GM23248 (cell line): Measurements from ENCODE around the gene FSTL4. TPM values are rescaled to one million over a fixed set of nuclear protein-coding genes. Genes with fewer than 3 reads are reported as not detected.

Experiments used
- DNase-seq: peaks from one replicate; pipeline ENCODE4 v3.0.0-alpha.2; 2015
- H2AFZ ChIP-seq: fragments of 200-600 bp; sonication (generic); 2 replicates; pipeline ENCODE4 v1.6.1; 2016; ENCODE audit warnings: antibody characterized with exemption
- H3F3A ChIP-seq: fragments of 200-600 bp; sonication (generic); 2 replicates; pipeline ENCODE4 v1.6.1; 2016; ENCODE audit warnings: mild to moderate bottlenecking, antibody characterized with exemption, mixed run types; ENCODE audit not compliant: insufficient read depth
- H3K27ac ChIP-seq: fragments of 200-600 bp; sonication (generic); 2 replicates; pipeline ENCODE4 v1.5.1; 2016; ENCODE audit warnings: mild to moderate bottlenecking
- H3K27me3 ChIP-seq: fragments of 200-600 bp; sonication (generic); replicated peaks from 2 replicates; pipeline ENCODE4 v1.6.1; 2016; ENCODE audit warnings: mild to moderate bottlenecking; ENCODE audit not compliant: insufficient read depth
- H3K36me3 ChIP-seq: fragments of 200-600 bp; sonication (generic); 2 replicates; pipeline ENCODE4 v1.6.1; 2016; ENCODE audit warnings: low read depth, mild to moderate bottlenecking
- H3K4me1 ChIP-seq: fragments of 200-600 bp; sonication (generic); 2 replicates; pipeline ENCODE4 v1.6.1; 2016; ENCODE audit warnings: mild to moderate bottlenecking; ENCODE audit not compliant: insufficient read depth
- H3K4me2 ChIP-seq: fragments of 200-600 bp; sonication (generic); one replicate; pipeline ENCODE4 v1.6.1; 2016; ENCODE audit warnings: mild to moderate bottlenecking; ENCODE audit not compliant: unreplicated experiment
- H3K4me3 ChIP-seq: fragments of 200-600 bp; sonication (generic); 2 replicates; pipeline ENCODE4 v1.5.1; 2016; ENCODE audit warnings: mild to moderate bottlenecking
- H3K79me2 ChIP-seq: fragments of 200-600 bp; sonication (generic); 2 replicates; pipeline ENCODE4 v1.6.1; 2016; ENCODE audit warnings: mild to moderate bottlenecking; ENCODE audit not compliant: insufficient read depth
- H3K9ac ChIP-seq: fragments of 200-600 bp; sonication (generic); 2 replicates; pipeline ENCODE4 v1.6.1; 2016; ENCODE audit warnings: mild to moderate bottlenecking
- H3K9me2 ChIP-seq: fragments of 200-600 bp; sonication (generic); 2 replicates; pipeline ENCODE4 v1.6.1; 2016; ENCODE audit warnings: mixed run types, mild to moderate bottlenecking, moderate library complexity; ENCODE audit not compliant: insufficient read depth
- H3K9me3 ChIP-seq: fragments of 200-600 bp; sonication (generic); one replicate; pipeline ENCODE4 v1.6.1; 2017; ENCODE audit warnings: low read depth
- H4K20me1 ChIP-seq: fragments of 200-600 bp; sonication (generic); 2 replicates; pipeline ENCODE4 v1.6.0; 2016; ENCODE audit not compliant: insufficient read depth
- EZH2 ChIP-seq: fragments of 200-600 bp; sonication (generic); IDR thresholded peaks from 2 replicates; pipeline ENCODE4 v1.6.1; 2018; ENCODE audit warnings: antibody characterized with exemption, mild to moderate bottlenecking; ENCODE audit not compliant: insufficient read depth, poor library complexity, severe bottlenecking
- EZH2phosphoT487 ChIP-seq: fragments of 200-600 bp; sonication (generic); IDR thresholded peaks from 2 replicates; pipeline ENCODE4 v1.6.1; 2018; ENCODE audit warnings: antibody characterized with exemption, moderate library complexity, mild to moderate bottlenecking, low read depth; ENCODE audit not compliant: insufficient read depth
- WGBS, 2 experiments: methylation state at CpG; one replicate each; pipeline ENCODE4 v1.1.6; 2015 to 2017; ENCODE audit warnings: low lambda C conversion rate in 2 of 2, low coverage in 1 of 2; ENCODE audit errors: missing lambda C conversion rate in 2 of 2; 5-methylcytosine and 5-hydroxymethylcytosine counted together
- in situ Hi-C: fragments of 300-500 bp; cut with MboI; formaldehyde crosslinking; loops from 2 replicates; pipeline ENCODE4 v1.15.0; 2020
- polyA plus RNA-seq: library from polyadenylated mRNA; unstranded; fragments of >200 nt; fragmentation: Nextera tagmentation; extraction: Ambion mirVana; gene quantifications from 2 replicates; pipeline ENCODE4 v1.2.1, GENCODE V29; 2016
- total RNA-seq: library from RNA; depleted of rRNA; stranded (reverse); fragments of >200 nt; shearing (Covaris generic); gene quantifications from 2 replicates; pipeline ENCODE4 v1.2.3, GENCODE V29; 2014

Gene FSTL4
- total and polyA plus RNA-seq, 2 experiments from 2014 or later: not detected

DNA sequence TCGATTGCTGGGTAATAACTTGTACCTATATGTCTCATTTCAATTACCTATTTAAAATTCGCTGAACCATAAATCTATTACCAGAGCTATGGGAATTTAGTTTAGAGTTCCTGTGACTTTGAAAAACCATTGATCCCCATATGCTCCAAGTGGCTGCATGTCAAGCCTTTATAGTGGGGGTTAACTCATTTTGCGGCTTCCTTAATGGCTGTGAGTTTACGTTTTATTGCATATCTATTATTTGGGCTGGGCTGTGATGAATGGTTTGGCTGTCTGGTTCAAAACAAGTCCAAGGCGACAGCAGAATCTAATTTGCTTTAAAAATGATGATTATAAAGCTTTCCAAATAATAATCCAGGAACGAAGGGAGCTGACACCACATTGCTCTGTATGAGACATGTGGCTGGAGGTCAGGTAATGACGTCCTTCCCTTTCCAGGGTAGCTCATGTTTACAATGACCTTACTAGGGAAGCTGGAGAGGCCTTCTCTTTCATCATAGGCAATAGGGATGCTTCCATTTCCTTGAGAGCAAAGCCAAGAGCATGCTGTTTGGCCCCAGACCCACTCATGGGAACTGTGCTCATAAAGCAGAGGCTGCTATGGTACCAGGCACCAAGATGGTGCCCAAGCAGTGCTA, 302.2 kb downstream of the FSTL4 start:
- no peak for DNase-seq
- Histone ChIP-seq H3K9me3 (no peaks in the 10 kb centered on the region), H3K27me3 (peaks cover 4% of the 10 kb centered on the region), H4K20me1 (no peaks in the 10 kb centered on the region), H2AFZ (no peak overlapping the region), H3K79me2 (no peaks in the 10 kb centered on the region), H3K4me1 (no peaks in the 10 kb centered on the region), H3K4me2 (no peak overlapping the region), H3K9ac (no peak overlapping the region), H3K4me3 (no peak overlapping the region), H3K27ac (no peak overlapping the region), H3K36me3 (no peaks in the 10 kb centered on the region), H3K9me2 (no peaks in the 10 kb centered on the region), H3F3A (no peaks in the 10 kb centered on the region)
- TF ChIP-seq EZH2: no peak
- TF ChIP-seq EZH2phosphoT487: no peak
- 18 to 19% methylated on average over 7 of the region's 7 CpGs for WGBS, 2 experiments
- in situ Hi-C loops: no loop called here

GRCh38 chr5:133309166-133309795, 303.1 kb downstream of the FSTL4 start:
- Histone ChIP-seq H3K27ac (no peak overlapping the region), H3K79me2 (no peaks in the 10 kb centered on the region), H3K27me3 (peaks cover 4% of the 10 kb centered on the region), H3K4me1 (no peaks in the 10 kb centered on the region), H3K9ac (no peak overlapping the region), H2AFZ (no peak overlapping the region), H3K9me2 (no peaks in the 10 kb centered on the region), H4K20me1 (no peaks in the 10 kb centered on the region), H3F3A (no peaks in the 10 kb centered on the region), H3K36me3 (no peaks in the 10 kb centered on the region), H3K9me3 (no peaks in the 10 kb centered on the region), H3K4me3 (no peak overlapping the region), H3K4me2 (no peak overlapping the region)
- no peak for TF ChIP-seq EZH2phosphoT487
- no peak for TF ChIP-seq EZH2
- DNase-seq: no peak
- in situ Hi-C loops: no loop called here
- 11 to 15% methylated on average over 5 to 6 of the region's 6 CpGs for WGBS, 2 experiments

GRCh38 chr5:133307275-133307674, 305.1 kb downstream of the FSTL4 start:
- Histone ChIP-seq H3K4me2 (no peak overlapping the region), H3K9me3 (no peaks in the 10 kb centered on the region), H4K20me1 (no peaks in the 10 kb centered on the region), H3K9ac (no peak overlapping the region), H3K79me2 (no peaks in the 10 kb centered on the region), H3K36me3 (no peaks in the 10 kb centered on the region), H3K4me1 (no peaks in the 10 kb centered on the region), H3F3A (no peaks in the 10 kb centered on the region), H2AFZ (no peak overlapping the region), H3K4me3 (no peak overlapping the region), H3K9me2 (no peaks in the 10 kb centered on the region), H3K27me3 (peaks cover 4% of the 10 kb centered on the region), H3K27ac (no peak overlapping the region)
- no peak for TF ChIP-seq EZH2phosphoT487
- no peak for TF ChIP-seq EZH2
- in situ Hi-C loops: no loop called here
- WGBS, 2 experiments: 56 to 59% methylated on average over 6 of the region's 6 CpGs
- DNase-seq: no peak

- Histone ChIP-seq H3K9me2 (no peaks in the 10 kb centered on the region), H3K9ac (no peak overlapping the region), H3K4me1 (no peaks in the 10 kb centered on the region), H3K36me3 (no peaks in the 10 kb centered on the region), H3K27ac (no peak overlapping the region), H4K20me1 (no peaks in the 10 kb centered on the region), H3K27me3 (peaks cover 4% of the 10 kb centered on the region), H3K4me3 (no peak overlapping the region), H3F3A (no peaks in the 10 kb centered on the region), H3K79me2 (no peaks in the 10 kb centered on the region), H2AFZ (no peak overlapping the region), H3K4me2 (no peak overlapping the region), H3K9me3 (no peaks in the 10 kb centered on the region)
- 41 to 54% methylated on average over 2 of the region's 2 CpGs for WGBS, 2 experiments
- TF ChIP-seq EZH2phosphoT487: no peak
- TF ChIP-seq EZH2: no peak
- DNase-seq: no peak
- in situ Hi-C loops: no loop called here
Observed at GRCh38 chr5:133304707-133305216, 307.6 kb downstream of the FSTL4 start.
